ENCODE data around the gene FAM3D.

FAM3D gene

DNA sequence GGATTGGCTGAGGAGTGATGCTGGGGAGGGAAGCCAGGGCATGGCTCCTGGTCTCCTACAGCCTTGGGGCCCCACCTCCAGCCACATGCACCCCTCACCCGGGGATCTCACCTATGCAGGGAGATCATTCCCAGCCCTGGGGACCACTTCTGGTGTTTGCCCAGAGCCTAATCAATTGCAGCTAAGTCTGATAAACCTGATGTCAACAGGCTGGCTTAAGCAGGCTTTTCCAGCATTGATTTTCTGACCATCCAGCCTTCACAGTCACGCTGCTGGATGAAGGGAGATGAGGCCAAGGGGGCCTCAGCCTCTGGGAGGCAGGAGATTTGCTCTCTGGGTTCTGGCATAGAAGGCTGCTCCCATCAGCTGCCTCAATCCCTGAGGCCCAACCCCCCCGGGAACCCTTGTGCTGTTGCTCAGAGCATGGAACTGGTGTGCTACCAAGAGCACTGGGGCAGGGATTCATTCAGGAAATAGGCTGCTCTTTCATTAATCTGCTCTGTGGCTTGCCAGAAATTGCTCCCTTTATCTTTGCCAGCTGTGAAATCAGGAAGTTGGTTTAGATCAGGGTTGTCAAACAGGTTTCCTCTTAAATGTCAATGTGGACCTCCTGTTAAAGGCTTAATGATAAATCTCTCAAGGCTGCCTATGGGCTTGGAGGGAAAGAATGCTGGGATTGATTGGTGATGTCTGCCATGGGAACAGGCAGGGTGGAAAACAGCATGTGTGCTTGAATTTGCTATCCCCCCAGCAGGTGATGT, 19.0 kb downstream of the FAM3D start:
- Histone ChIP-seq H2AFZ (ENCODE audit: low read depth, low read length) (no peak overlapping the region), H3K79me2 (ENCODE audit: low read length) (no peaks in the 10 kb centered on the region), H3K4me3 (ENCODE audit: low read length) (no peak overlapping the region), H3K36me3 (replicated peaks; ENCODE audit: low read depth, low read length) (no peaks in the 10 kb centered on the region), H3K27ac (ENCODE audit: low read length) (no peak overlapping the region), H3K9me3 (ENCODE audit: insufficient read depth, low read length) (no peaks in the 10 kb centered on the region), H3K4me1 (ENCODE audit: low read length) (no peaks in the 10 kb centered on the region), H4K20me1 (ENCODE audit: insufficient read depth, low read length) (no peaks in the 10 kb centered on the region), H3K27me3 (ENCODE audit: low read depth, low read length) (no peaks in the 10 kb centered on the region), H3K4me2 (ENCODE audit: low read length) (no peak overlapping the region), H3K9ac (ENCODE audit: low read length) (no peak overlapping the region)
- no peak for TF ChIP-seq EZH2phosphoT487 (IDR thresholded peaks at IDR 0.05; ENCODE audit: low read depth)
- TF ChIP-seq, protein P1, sequence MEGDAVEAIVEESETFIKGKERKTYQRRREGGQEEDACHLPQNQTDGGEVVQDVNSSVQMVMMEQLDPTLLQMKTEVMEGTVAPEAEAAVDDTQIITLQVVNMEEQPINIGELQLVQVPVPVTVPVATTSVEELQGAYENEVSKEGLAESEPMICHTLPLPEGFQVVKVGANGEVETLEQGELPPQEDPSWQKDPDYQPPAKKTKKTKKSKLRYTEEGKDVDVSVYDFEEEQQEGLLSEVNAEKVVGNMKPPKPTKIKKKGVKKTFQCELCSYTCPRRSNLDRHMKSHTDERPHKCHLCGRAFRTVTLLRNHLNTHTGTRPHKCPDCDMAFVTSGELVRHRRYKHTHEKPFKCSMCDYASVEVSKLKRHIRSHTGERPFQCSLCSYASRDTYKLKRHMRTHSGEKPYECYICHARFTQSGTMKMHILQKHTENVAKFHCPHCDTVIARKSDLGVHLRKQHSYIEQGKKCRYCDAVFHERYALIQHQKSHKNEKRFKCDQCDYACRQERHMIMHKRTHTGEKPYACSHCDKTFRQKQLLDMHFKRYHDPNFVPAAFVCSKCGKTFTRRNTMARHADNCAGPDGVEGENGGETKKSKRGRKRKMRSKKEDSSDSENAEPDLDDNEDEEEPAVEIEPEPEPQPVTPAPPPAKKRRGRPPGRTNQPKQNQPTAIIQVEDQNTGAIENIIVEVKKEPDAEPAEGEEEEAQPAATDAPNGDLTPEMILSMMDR (IDR thresholded peaks at IDR 0.05; ENCODE audit: low read depth, low read length): no peak

DNA sequence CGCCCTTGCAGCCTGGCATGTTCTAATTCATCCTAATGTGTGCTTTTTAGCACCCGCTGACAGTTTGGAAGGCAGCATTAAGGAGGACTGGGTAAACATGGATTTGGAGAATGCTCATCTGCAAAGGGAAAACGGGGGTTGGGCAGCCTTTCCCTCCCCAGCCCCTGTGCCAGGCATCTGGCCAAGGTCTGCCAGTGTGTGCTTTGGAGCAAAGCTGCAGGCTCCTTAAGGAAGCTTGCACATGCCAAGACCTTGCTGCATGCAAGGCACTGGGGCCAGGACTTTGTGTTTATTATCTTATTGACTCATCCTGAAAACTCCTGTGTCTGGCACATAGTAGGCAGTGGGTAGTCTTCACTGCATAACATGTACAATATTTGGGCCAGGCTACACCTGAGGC, 20.1 kb downstream of the FAM3D start:
- no peaks in the 10 kb centered on the region for H4K20me1 ChIP-seq (ENCODE audit: insufficient read depth, low read length)
- no peak overlapping the region for H3K9ac ChIP-seq (ENCODE audit: low read length)
- H3K79me2 ChIP-seq (ENCODE audit: low read length): no peaks in the 10 kb centered on the region
- H3K4me3 ChIP-seq (ENCODE audit: low read length): no peak overlapping the region
- H3K36me3 ChIP-seq (replicated peaks; ENCODE audit: low read depth, low read length): no peaks in the 10 kb centered on the region
- no peak overlapping the region for H3K4me2 ChIP-seq (ENCODE audit: low read length)
- H3K9me3 ChIP-seq (ENCODE audit: insufficient read depth, low read length): no peaks in the 10 kb centered on the region
- no peak overlapping the region for H3K27ac ChIP-seq (ENCODE audit: low read length)
- no peaks in the 10 kb centered on the region for H3K27me3 ChIP-seq (ENCODE audit: low read depth, low read length)
- TF ChIP-seq, protein P1 (IDR thresholded peaks at IDR 0.05; ENCODE audit: low read depth, low read length): no peak
- no peak for TF ChIP-seq EZH2phosphoT487 (IDR thresholded peaks at IDR 0.05; ENCODE audit: low read depth)
- no peaks in the 10 kb centered on the region for H3K4me1 ChIP-seq (ENCODE audit: low read length)
- H2AFZ ChIP-seq (ENCODE audit: low read depth, low read length): no peak overlapping the region

DNA sequence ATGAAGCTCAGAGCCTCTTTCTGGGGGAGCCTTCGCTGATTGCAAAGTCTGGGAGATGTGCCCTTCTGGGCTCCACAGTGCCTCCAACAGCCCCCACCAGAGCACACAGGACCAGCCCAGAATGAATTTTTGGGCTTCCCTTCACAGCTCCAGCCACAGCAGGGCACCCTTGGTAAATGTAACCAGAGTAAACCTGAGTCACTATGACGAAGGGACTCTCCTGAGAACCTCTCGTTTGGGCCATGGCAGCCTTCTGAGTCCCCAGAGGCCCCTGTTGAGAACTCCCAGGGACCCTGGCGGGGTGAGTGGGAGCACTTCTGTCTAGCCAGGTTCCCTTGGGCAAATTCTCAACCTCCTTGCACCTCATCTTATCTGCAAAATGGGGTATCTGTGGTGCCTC, 20.8 kb downstream of the FAM3D start:
- Histone ChIP-seq H3K36me3 (replicated peaks; ENCODE audit: low read depth, low read length) (no peaks in the 10 kb centered on the region), H3K9me3 (ENCODE audit: insufficient read depth, low read length) (no peaks in the 10 kb centered on the region), H3K27ac (ENCODE audit: low read length) (no peak overlapping the region), H3K79me2 (ENCODE audit: low read length) (no peaks in the 10 kb centered on the region), H3K27me3 (ENCODE audit: low read depth, low read length) (no peaks in the 10 kb centered on the region), H3K4me2 (ENCODE audit: low read length) (no peak overlapping the region), H3K4me1 (ENCODE audit: low read length) (no peaks in the 10 kb centered on the region), H2AFZ (ENCODE audit: low read depth, low read length) (no peak overlapping the region), H4K20me1 (ENCODE audit: insufficient read depth, low read length) (no peaks in the 10 kb centered on the region), H3K9ac (ENCODE audit: low read length) (no peak overlapping the region), H3K4me3 (ENCODE audit: low read length) (no peak overlapping the region)
- no peak for TF ChIP-seq EZH2phosphoT487 (IDR thresholded peaks at IDR 0.05; ENCODE audit: low read depth)
- TF ChIP-seq, protein P1 (IDR thresholded peaks at IDR 0.05; ENCODE audit: low read depth, low read length): no peak

DNA sequence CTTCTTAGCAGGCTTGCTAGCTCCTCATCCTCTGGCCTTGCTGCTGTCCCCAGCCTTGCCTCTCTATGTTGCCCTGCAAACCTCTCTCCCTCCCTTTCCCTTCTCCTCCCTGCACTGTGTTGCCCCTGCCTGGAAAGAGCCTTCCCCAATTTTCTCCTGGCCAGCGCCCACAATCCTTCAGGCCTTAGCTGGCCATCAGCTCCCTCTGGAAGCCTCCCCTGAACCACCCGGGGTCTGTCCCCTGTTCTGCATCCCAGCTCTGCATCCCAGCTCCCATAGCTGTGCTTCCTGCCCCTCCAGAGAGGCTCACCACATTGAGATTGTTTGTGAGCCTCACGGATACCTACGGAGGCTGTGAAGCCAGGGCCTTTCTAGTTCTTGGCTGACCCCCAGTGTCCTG, 23.7 kb downstream of the FAM3D start:
- H3K79me2 ChIP-seq (ENCODE audit: low read length): no peaks in the 10 kb centered on the region
- no peaks in the 10 kb centered on the region for H3K4me1 ChIP-seq (ENCODE audit: low read length)
- H3K27me3 ChIP-seq (ENCODE audit: low read depth, low read length): 0 out of 2 replicates have a peak, but pooled peaks cover 10% of the 10 kb centered on the region
- no peak overlapping the region for H3K4me2 ChIP-seq (ENCODE audit: low read length)
- H3K9me3 ChIP-seq (ENCODE audit: insufficient read depth, low read length): no peaks in the 10 kb centered on the region
- H3K36me3 ChIP-seq (replicated peaks; ENCODE audit: low read depth, low read length): no peaks in the 10 kb centered on the region
- H4K20me1 ChIP-seq (ENCODE audit: insufficient read depth, low read length): no peaks in the 10 kb centered on the region
- H3K27ac ChIP-seq (ENCODE audit: low read length): no peak overlapping the region
- H2AFZ ChIP-seq (ENCODE audit: low read depth, low read length): no peak overlapping the region
- H3K9ac ChIP-seq (ENCODE audit: low read length): no peak overlapping the region
- TF ChIP-seq, protein P1 (IDR thresholded peaks at IDR 0.05; ENCODE audit: low read depth, low read length): no peak
- TF ChIP-seq EZH2phosphoT487 (IDR thresholded peaks at IDR 0.05; ENCODE audit: low read depth): no peak
- no peak overlapping the region for H3K4me3 ChIP-seq (ENCODE audit: low read length)

Measured in OCI-LY3 (cell line).